A673 (cell line): ENCODE results near the gene DCC. TPM values are rescaled to one million over a fixed set of nuclear protein-coding genes. Genes with fewer than 3 reads are reported as not detected.

Source experiments
- BruUV-seq: library from RNA; stranded (reverse); fragments of 400-500 nt; replicated peaks from 2 replicates; lab custom pipeline; 2021; lab: Mats Ljungman, UMichigan
- CTCF ChIA-PET: fragments of 300-600 bp; sonication (Branson Sonifier 250); formaldehyde crosslinking; loops from one replicate; lab custom pipeline; 2022; ENCODE audit warnings: antibody characterized with exemption; lab: Charles Lee
- POLR2A ChIA-PET: fragments of 300-600 bp; sonication (Branson Sonifier 250); formaldehyde crosslinking; loops from one replicate; lab custom pipeline; 2022; ENCODE audit warnings: antibody characterized with exemption; ENCODE audit not compliant: low non-redundant PET; lab: Charles Lee
- DNase-seq: peaks from one replicate; pipeline ENCODE4 v3.0.0-alpha.2; 2015; ENCODE audit warnings: low spot score
- H3K27ac ChIP-seq: fragments of 200-600 bp; sonication (generic); 2 replicates; pipeline ENCODE4 v1.5.1; 2016; ENCODE audit warnings: mixed run types, low read depth, mild to moderate bottlenecking, mixed read lengths, antibody characterized with exemption, low read length; ENCODE audit not compliant: poor library complexity, severe bottlenecking
- H3K27me3 ChIP-seq: fragments of 200-600 bp; sonication (generic); replicated peaks from 2 replicates; pipeline ENCODE4 v1.6.1; 2017; ENCODE audit warnings: mixed run types, low read depth, mild to moderate bottlenecking, mixed read lengths, antibody characterized with exemption, low read length; ENCODE audit not compliant: insufficient read depth, poor library complexity
- H3K36me3 ChIP-seq: fragments of 200-600 bp; sonication (generic); 2 replicates; pipeline ENCODE4 v1.6.1; 2016; ENCODE audit warnings: mixed run types, mild to moderate bottlenecking, mixed read lengths, antibody characterized with exemption, low read length; ENCODE audit not compliant: insufficient read depth, poor library complexity, severe bottlenecking
- H3K4me1 ChIP-seq: fragments of 200-600 bp; sonication (generic); 2 replicates; pipeline ENCODE4 v1.6.1; 2017; ENCODE audit warnings: mixed run types, mild to moderate bottlenecking, mixed read lengths, antibody characterized with exemption, low read length; ENCODE audit not compliant: insufficient read depth, poor library complexity, severe bottlenecking
- H3K4me3 ChIP-seq: fragments of 200-600 bp; sonication (generic); 2 replicates; pipeline ENCODE4 v1.5.1; 2016; ENCODE audit warnings: low read depth, mixed run types, mild to moderate bottlenecking, mixed read lengths, low read length; ENCODE audit not compliant: poor library complexity, severe bottlenecking
- H3K9me3 ChIP-seq: fragments of 200-600 bp; sonication (generic); 2 replicates; pipeline ENCODE4 v1.6.1; 2016; ENCODE audit warnings: mixed run types, low read depth, mild to moderate bottlenecking, mixed read lengths, antibody characterized with exemption, low read length; ENCODE audit not compliant: poor library complexity, severe bottlenecking
- CTCF ChIP-seq: fragments of 300-800, 200-600 bp; sonication (generic); conservative IDR thresholded peaks from 2 replicates; pipeline ENCODE4 v1.5.1; 2017; ENCODE audit warnings: low read depth, mild to moderate bottlenecking, antibody characterized with exemption, low read length, moderate library complexity, mixed read lengths
- EZH2 ChIP-seq: fragments of 200-600 bp; sonication (generic); IDR thresholded peaks from 2 replicates; pipeline ENCODE4 v1.6.1; 2017; ENCODE audit warnings: borderline replicate concordance, low read depth, mild to moderate bottlenecking, mixed read lengths, antibody characterized with exemption, low read length; ENCODE audit not compliant: poor library complexity, severe bottlenecking
- intact Hi-C: fragments of 100-400 bp; cut with micrococcal nuclease; formaldehyde crosslinking; loops from one replicate; pipeline ENCODE4 v1.10.0; 2022; ENCODE audit not compliant: unreplicated experiment
- total RNA-seq: library from RNA; stranded (reverse); gene quantifications from 2 replicates; pipeline ENCODE4 v1.2.3, GENCODE V29; 2021

DCC gene
- total RNA-seq, 1 experiment from 2014 or later = 93.0 TPM

DNA sequence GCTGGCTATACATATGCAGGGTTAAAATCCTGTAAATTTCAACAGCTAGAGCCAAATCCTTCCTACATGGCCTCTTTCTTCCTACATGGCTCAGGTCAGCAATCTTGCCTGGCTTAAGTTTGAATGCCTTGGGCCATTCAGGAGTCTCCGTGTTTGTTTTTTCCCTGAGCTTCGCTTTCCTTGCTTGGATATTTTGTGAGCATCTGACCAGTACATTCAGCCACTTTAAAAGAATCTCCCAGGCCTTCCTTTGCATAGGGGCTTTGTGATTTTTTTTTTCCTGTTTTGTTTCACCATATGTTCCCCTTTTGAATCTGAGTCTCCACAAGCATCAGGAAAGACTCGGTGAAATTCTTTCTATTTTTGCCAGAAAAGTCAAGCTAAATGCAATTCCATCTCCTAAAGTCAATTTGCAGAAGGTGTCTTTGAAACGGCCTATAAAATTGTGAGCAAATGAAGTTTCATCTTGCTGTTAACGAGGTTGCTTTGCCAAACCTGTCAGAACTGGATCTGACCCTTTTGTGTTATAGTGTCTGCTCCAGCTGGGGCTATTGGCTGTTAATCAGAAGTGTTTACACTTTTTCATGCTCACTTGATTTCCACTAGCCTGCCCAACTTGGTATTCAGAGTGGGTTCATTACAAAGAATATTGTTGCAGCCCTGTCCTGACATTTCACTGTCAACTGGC lies 256.9 kb downstream of the DCC start:
- no peak overlapping the region for H3K27ac ChIP-seq
- no peak overlapping the region for H3K4me3 ChIP-seq
- DNase-seq = no peak

DNA sequence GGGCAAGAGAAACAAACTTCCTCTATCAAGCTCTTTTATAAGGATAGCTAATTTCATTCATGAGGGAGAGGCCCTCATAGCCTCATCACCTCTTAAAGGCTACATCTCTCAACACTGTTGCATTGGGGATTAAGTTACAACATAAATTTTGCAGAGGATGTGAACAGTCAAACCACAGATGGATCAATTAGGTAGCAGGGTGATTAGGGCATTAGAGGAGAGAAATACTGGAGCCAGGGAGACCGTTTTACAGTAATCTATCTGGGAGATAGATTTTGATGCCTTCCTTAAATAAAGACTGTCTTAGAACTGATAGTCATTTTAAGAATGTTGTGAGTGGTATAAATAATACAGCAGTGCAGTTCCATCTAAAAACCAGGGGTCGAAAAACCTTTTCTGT lies 258.9 kb downstream of the DCC start:
- no TSS peak for BruUV-seq

More for the DNA sequence above, 256.9 kb downstream of the DCC start:
- no peak for TF ChIP-seq CTCF
- no peak for TF ChIP-seq EZH2
- H3K9me3 ChIP-seq = no peaks in the 10 kb centered on the region
- H3K36me3 ChIP-seq = no peaks in the 10 kb centered on the region
- H3K4me1 ChIP-seq = peaks cover 26% of the 10 kb centered on the region
- CTCF ChIA-PET = no interaction called here
- BruUV-seq = no TSS peak
- POLR2A ChIA-PET = no interaction called here
- H3K27me3 ChIP-seq = no peaks in the 10 kb centered on the region
- intact Hi-C loops = no loop called here

DNA sequence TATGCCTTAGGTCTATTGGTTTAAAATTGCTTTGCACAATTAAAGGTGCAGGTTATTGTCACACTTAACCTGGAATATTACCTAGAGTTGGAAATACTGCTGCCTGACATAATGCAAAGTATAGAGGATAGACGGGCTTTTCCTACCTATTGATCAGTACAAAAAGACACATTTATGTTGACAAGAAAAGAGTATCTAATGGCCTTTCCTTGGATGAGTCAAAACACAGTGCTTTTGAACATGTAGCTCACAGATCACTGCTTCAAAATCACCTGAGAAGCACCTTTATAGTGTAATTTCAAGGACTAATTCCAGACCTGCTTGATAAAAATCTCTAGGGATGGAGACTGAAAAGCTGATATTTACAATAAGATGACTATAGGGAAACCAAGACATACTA lies 262.8 kb downstream of the DCC start:
- no peak for DNase-seq
- ChIA-PET CTCF (no interaction called here), POLR2A (interaction anchor here (0.6 to 0.7 kb wide), 2 partner anchors 14 to 45 kb away, joined by 6 to 16 read pairs; no protein-coding TSS in a partner anchor)
- Histone ChIP-seq H3K27me3 (no peaks in the 10 kb centered on the region), H3K9me3 (peaks cover 3% of the 10 kb centered on the region), H3K4me1 (peaks cover 42% of the 10 kb centered on the region), H3K36me3 (no peaks in the 10 kb centered on the region), H3K4me3 (no peak overlapping the region), H3K27ac (no peak overlapping the region)
- TF ChIP-seq EZH2 (no peak), CTCF (no peak)
- intact Hi-C loops = no loop called here
- BruUV-seq = no TSS peak

More for the DNA sequence above, 258.9 kb downstream of the DCC start:
- CTCF ChIA-PET = no interaction called here
- Histone ChIP-seq H3K36me3 (no peaks in the 10 kb centered on the region), H3K27me3 (no peaks in the 10 kb centered on the region), H3K4me3 (no peak overlapping the region), H3K4me1 (peaks cover 26% of the 10 kb centered on the region), H3K9me3 (no peaks in the 10 kb centered on the region), H3K27ac (no peak overlapping the region)
- POLR2A ChIA-PET = interaction anchor here (0.6 kb wide), 1 partner anchor 64 kb away, joined by 5 read pairs; no protein-coding TSS in a partner anchor
- DNase-seq = peak; percentile 21
- intact Hi-C loops = no loop called here
- no peak for TF ChIP-seq CTCF
- no peak for TF ChIP-seq EZH2
